ENCODE data around the gene SLC6A3. TPM values are rescaled to one million over a fixed set of nuclear protein-coding genes. Genes with fewer than 3 reads are reported as not detected.

Gene SLC6A3
- total and polyA plus RNA-seq, 2 of the 13 experiments (the other 11 are each of a cell fraction or from before 2014, with no cell fraction given): 0.01 TPM; not detected in 1

- WGBS (ENCODE audit: low lambda C conversion rate): 16% methylated on average over 23 of the region's 28 CpGs
These were observed 88.1 kb downstream of the SLC6A3 start for GRCh38 chr5:1356873-1357787.

More at GRCh38 chr5:1356873-1357787, 88.1 kb downstream of the SLC6A3 start:
- BruUV-seq (replicated peaks): no TSS peak
- H3K9ac ChIP-seq (ENCODE audit: insufficient read depth, low read depth, low read length): no peak overlapping the region
- ChIA-PET CTCF (ENCODE audit: low intra/inter-chr PET ratio, low total read pairs) (no interaction called here), POLR2A (no interaction called here)
- intact Hi-C loops (cut with micrococcal nuclease; ENCODE audit: unreplicated experiment) (no loop called here), in situ Hi-C loops (cut with HindIII; ENCODE audit: extremely low pct_ligation_motif_present, low pct_unique_long_range_greater_than_20kb) (no loop called here)
- FAIRE-seq: no peak
- peaks cover 18 to 74% of the 10 kb centered on the region in 2 experiments for H3K27me3 ChIP-seq (ENCODE audit: control insufficient read depth in 1 of 2, insufficient read depth in 2 of 2, low read length in 2 of 2)
- DNase-seq (ENCODE audit: low spot score): no peak
- H3K79me2 ChIP-seq (ENCODE audit: insufficient read depth, low read length): no peaks in the 10 kb centered on the region
- H4K20me1 ChIP-seq (ENCODE audit: insufficient read depth, low read length): no peaks in the 10 kb centered on the region
- H3K9me3 ChIP-seq (ENCODE audit: low read length): no peaks in the 10 kb centered on the region
- H3K36me3 ChIP-seq (replicated peaks in 1 of 2; ENCODE audit: control insufficient read depth in 1 of 2, insufficient read depth in 2 of 2, low read length in 2 of 2): no peaks in the 10 kb centered on the region
- no peak overlapping the region for H3K4me2 ChIP-seq (ENCODE audit: low read depth, low read length)
- no peak overlapping the region for H3K27ac ChIP-seq (ENCODE audit: extremely low read length, insufficient read depth, low read length)
- no peaks in the 10 kb centered on the region for H3K4me1 ChIP-seq (ENCODE audit: insufficient read depth, low read length)
- peak; percentile 20; the same call in 2 of the 3 replicates for ATAC-seq
- H2AFZ ChIP-seq (ENCODE audit: low read length): no peak overlapping the region
- TF ChIP-seq STAT5B (CRISPR knock-in tag; IDR thresholded peaks at IDR 0.05) (no peak), HNRNPH1 (optimal IDR thresholded peaks at IDR 0.05; ENCODE audit: low read depth, low read length) (no peak), ZNF691 (CRISPR knock-in tag; IDR thresholded peaks at IDR 0.05; ENCODE audit: borderline replicate concordance, low read depth) (no peak), SPEN (CRISPR knock-in tag; IDR thresholded peaks at IDR 0.05; ENCODE audit: low read depth) (no peak), ZNF414 (CRISPR knock-in tag; IDR thresholded peaks at IDR 0.05) (no peak), ZBTB34 (CRISPR knock-in tag; IDR thresholded peaks at IDR 0.05) (no peak), ZSCAN5A (CRISPR knock-in tag; IDR thresholded peaks at IDR 0.05; ENCODE audit: borderline replicate concordance) (no peak), ZNF782 (CRISPR knock-in tag; IDR thresholded peaks at IDR 0.05; ENCODE audit: borderline replicate concordance) (no peak), YY1 (IDR thresholded peaks at IDR 0.05; ENCODE audit: insufficient read depth, insufficient replicate concordance, low read depth, low read length) (no peak), TARDBP (CRISPR knock-in tag; IDR thresholded peaks at IDR 0.05) (no peak), ETV5 (CRISPR knock-in tag; IDR thresholded peaks at IDR 0.05; ENCODE audit: borderline replicate concordance) (no peak)
- no peak overlapping the region for H3K4me3 ChIP-seq (replicated peaks in 1 of 3; ENCODE audit: insufficient read depth in 1 of 3, low read depth in 2 of 3, low read length in 3 of 3)
